NCI-H2029 treated with DMSO at 0.1 percent for 48 hours (cell line): Measurements from ENCODE around the gene NT5C3B.

Experiments
- DNase-seq: peaks from one replicate; lab custom pipeline; 2025; lab: John Stamatoyannopoulos, UW

The NT5C3B gene

GRCh38 chr17:41810659-41811548, 25.1 kb downstream of the NT5C3B start:
- no peak for DNase-seq

DNA sequence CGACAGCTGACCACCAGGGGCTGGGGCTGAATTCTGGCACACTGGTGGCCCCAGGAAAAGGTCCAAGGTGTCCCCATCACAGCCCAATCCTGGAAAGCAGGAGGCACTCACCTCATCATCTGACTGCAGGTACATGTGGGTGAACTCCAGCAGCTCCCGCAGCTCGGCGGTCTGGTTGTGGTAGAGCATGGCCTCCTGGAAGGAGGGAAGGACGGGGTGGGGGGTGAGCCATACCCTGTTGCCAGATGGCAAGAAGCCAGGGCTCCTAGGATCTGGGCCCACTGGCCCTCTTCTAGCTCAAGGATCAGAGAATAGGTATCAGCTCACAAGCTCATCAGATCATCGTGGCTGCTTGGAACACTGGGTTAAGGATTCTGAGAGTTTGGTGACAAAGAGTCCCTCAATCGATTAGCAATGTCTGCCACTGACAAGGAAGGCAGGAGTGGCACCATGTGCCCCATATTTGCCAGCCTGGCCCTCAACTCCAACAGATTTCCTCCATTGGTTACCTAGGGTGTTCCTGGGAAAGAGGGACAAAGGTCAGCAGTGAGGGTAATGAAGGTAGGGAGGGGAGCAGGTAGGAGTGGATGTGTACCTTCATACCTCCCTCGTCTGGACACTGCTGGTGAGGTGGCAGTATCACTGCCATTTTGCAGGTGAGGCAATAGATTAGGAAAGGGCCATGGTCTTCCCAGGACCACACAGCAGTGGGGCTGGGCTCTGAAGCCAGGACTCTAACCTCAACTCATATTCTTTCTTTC, 29.2 kb downstream of the NT5C3B start:
- no peak for DNase-seq

- no peak for DNase-seq
These were observed 32.7 kb downstream of the NT5C3B start for GRCh38 chr17:41803049-41804020.

DNA sequence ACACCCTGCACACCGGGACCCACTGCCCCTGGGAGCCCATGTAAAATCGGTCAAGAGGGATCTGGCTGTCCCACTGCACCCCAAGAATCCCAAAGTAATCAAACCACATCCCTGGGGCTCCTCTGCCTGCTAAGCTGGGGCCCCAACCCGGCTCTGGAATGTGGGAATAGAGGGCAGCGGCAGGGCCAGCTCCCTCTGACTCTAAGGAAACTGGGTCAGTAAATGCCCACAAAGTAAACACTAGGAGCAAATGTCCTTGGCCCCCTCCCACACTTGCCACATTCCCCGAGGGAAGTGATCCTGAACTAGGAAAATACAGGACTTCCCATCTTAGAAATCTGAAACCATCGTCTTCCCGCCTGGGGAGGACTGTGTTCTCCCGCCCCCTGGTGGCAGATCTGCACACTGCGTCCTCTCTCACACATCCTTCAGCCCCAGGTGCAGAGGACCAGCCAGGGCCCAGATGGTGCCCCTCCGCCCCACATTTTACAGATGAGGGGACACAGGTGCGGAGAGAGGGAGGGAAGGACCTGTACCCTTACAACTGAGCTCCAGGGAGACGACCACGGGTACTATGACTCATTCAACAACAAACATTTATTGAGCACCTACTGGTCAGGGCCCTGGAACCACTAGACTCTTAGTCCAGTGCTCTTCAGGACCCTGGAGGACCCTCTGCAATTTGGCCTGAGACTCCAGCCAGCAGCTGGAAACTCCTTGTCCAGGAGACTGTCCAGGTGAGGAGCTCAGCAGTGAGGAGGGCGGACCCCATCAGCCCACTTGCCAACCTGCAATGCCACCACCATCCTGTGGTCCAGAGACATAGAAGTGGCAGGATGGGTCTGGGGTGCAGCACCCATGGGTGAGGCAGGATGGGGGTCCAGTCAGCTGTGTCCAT, 34.4 kb downstream of the NT5C3B start:
- DNase-seq, result peak; percentile 82

DNA sequence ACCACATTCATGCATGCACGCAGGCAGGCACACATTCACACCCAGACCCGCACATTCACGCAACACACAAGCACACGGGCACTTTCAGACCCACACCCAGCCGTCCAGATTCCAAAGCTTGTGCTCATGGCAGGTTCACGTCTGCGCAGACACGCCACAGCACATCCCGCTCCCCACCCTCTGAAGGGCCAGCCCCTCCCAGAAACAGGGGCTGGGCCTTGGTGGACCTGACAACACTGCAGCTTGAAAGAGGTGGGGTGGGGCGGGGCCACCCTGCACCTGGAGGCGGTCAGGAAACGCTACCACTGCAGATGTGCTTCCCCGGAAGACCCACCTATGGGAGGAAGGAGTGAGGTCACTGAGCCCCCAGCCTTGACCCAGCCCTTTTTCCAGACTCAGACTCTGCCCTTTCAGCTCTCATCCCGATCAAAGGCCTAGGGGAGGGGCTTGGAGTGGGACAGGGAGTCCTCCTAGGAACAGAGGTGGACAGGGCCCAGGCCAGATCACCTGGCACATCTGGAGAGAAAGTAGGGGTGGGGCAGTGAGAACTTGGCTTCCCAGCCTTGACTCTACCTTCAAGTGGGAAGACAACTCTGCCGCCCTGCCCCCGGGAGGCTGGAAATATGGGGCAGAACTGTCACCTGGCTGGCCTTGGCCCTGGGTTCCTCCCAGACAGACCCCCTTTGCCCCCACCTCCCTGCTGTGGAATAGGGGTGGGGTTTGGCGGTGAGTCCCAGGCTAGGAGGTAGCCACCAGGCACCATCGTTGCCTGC, 35.2 kb downstream of the NT5C3B start:
- DNase-seq, result no peak

DNA sequence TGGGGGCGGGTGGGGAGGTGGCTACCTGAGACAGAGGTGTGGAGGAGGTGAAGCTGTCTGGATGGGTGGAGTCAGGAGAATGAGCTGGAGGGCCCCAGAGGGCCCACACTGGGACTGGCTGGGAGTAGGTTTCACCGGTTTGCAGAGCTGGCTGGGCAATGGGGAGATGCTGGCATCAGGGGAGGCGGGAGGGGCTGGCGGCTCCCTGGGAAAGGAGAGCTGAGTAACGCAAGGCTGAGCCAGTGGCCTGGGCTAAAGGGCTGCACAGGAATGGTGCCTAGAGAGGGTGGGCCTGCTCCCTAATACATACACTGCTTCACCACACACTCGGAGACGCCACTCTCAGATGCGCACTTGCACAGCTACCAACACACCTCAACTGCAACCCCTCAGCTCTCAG, 36.7 kb downstream of the NT5C3B start:
- no peak for DNase-seq

DNA sequence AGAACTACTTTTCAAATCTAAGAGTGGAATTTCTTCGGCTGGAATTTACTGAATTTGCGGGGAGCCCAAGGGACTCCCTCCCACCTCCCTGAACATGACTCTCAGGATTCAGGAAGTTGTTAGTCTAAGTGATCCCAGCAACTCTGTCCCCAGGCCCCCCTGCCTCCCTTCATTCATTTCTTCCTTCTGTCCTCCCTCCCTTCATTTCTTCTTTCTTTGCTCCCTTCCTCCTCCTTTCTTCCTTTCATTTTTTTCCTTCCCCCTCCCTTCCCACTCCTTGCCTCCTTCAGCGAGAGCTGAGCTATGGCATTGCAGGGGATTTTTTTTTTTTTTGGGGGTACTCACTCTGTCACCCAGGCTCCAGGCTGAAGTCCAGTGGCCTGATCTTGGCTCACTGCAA, 38.7 kb downstream of the NT5C3B start:
- DNase-seq, result no peak

DNA sequence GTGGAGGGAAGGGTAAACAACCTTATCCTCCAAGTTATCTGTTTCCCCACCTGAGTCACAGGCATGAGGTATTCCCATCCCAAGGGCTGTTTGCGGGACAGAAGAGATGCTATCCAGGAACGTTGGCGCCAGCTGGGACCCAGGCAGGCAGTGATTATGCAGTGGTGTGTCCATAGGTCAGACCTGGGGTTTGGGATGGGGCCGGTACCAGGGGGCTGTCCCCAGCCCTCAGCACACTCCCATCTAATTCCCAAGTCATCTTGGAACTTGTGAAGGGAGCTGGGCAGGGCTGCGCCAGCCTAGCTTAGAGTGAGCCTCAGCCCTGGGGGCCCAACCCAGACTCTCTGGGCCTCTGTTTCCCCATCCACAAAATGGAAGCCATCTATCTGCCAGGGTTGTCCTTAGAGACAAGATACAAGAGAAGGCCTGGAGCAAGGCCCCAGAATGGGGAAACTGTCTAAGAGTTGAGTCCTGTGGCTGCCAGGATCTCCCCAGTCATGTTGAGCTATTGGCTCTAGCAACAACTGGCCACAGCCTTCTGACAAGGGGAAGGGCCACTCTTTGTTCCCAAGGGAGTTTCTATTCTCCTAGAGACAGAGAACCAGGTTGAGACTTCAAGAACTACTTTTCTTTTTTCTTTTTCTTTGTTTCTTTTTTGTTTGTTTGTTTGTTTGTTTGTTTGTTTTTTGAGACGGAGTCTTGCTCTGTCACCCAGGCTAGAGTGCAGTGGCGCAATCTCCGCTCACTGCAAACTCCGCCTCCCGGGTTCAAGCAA, 39.7 kb downstream of the NT5C3B start:
- DNase-seq, result no peak

DNA sequence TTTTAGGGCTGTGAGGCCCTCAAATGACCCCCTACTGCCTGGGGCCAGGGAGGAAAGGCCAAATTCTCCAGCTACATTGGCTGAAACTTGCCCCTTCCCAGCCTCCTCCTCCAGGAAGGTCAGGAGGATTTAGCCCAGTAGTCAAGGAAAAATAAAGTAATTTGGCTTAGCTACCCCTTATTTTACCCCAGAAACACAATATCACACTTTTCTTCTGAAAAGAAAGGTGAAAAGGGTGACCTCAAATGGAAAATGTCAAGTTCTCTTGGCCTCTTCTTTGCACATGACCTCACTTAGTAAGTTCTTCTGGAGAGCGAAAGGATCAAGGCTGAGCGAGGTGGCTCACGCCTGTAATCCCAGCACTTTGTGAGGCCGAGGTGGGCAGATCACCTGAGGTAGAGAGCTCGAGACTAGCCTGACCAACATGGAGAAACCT, 41.5 kb downstream of the NT5C3B start:
- DNase-seq, result no peak

DNA sequence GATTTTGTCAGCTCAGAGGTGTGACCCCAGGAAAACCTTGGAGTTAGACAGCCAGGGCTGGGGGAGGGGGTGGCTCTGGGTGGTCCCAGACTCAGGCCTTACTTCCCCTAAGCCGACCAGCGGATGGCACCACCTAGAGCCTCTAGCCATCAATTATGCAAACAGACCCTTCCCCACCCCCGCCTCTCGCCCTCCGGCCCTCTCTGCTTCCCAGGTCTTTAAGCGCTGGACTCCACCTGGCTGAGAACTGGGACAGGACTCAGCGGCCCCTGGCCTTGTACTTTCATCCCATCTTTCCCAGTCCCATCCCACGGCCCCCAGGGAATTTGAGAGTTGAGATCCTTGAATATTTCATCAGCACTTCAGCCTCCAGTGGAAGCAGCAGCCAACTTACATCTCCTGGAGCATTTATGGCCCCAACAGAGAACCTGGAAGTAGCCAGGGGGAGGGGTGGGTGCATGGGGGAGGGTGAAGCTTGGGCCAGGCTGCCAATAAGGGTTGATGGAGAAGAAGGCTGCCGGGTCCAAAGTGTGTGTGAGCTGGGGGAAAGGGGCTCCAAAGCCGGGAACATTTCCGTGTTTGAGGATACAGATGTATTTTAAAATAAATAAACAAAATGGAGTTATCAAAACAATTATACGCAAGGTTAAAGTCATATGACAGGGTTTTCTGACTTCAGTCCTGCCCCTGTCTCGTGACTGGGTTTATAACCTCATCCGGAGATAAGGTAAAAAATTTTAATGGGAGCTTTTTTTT, 42.1 kb downstream of the NT5C3B start:
- DNase-seq, result no peak

- DNase-seq, result no peak
These were observed 42.9 kb downstream of the NT5C3B start for GRCh38 chr17:41792845-41793783.

DNA sequence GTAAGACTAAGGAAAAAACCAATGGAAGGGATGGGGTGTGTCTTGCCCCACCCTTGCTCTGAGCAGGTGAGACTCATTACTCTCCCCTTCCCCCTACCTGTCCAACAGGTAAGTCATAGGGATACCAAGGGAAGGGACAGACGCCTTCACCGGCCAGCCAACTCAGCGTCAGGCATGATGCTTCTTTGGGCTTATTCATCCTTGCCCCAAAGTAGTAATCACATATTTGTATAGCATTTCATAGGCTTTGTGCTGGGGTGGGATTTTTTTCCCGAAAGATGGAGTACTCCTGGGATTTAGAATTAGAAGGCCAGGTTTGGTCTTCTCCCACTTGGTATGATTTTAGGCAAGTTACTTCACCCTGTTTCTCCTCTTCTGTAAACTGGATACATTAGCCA, 49.0 kb downstream of the NT5C3B start:
- no peak for DNase-seq

DNA sequence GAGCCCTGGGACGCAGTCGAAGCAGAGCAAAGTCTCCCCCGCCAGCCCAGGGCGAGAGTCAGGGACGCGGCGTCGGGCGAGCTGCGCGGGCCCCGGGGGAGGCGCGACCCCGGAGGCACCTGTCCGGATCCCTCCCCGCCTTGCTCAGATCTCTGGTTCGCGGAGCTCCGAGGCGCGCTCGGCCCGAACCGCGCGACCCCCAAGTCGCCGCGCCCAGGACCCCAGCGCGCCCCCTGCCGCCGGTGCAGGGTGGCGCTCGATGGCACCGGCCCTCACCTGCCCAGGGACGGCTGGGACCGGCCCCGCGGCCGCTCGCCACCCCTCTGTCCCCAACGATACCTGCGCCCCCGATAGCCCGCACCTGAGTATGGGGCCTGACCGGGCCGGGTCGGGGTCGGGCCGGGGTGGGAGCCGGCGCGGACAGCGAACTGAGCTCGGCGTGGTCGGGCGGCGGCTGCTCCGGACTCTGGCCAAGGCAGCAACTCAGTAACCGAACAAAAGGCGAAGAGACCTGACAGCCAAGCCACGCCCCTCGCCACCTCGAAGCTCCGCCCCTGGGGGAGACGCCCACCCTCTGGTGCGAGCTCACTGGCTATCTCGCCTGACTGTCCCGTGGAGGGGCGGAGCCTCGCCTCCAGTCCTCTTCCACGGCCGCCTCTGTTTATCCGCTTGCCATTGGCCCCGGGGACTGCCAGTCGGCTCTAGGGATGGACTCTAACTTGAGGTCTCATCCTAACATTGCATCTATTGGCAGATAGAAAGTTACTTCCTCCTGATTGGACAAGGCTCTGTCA, 49.6 kb downstream of the NT5C3B start, which contains the start of gene JUP:
TSS of gene JUP (minus strand) at position 485 of the 794 bp plus-strand sequence. CDS start 14,857 bp downstream, outside the sequence.
- DNase-seq, result peak; percentile 98

DNA sequence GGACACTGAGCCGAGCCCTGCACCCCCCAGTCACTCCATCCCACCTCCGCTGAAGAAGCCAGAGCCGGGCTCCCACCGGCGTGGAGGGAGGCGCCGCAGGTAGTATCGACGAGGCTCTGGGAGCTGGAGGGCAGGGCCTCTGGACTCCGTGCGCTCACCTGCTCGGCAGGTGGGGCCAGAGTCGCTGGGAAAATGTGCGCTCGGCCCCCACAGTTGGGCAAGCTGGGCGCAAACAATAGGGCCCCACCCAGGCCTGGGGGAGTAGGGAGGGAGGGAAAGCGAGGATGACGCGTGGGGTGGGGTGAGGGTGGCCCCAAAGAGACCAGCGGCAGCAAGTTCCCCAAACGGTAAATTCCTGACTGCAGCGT, 50.2 kb downstream of the NT5C3B start:
- no peak for DNase-seq

DNA sequence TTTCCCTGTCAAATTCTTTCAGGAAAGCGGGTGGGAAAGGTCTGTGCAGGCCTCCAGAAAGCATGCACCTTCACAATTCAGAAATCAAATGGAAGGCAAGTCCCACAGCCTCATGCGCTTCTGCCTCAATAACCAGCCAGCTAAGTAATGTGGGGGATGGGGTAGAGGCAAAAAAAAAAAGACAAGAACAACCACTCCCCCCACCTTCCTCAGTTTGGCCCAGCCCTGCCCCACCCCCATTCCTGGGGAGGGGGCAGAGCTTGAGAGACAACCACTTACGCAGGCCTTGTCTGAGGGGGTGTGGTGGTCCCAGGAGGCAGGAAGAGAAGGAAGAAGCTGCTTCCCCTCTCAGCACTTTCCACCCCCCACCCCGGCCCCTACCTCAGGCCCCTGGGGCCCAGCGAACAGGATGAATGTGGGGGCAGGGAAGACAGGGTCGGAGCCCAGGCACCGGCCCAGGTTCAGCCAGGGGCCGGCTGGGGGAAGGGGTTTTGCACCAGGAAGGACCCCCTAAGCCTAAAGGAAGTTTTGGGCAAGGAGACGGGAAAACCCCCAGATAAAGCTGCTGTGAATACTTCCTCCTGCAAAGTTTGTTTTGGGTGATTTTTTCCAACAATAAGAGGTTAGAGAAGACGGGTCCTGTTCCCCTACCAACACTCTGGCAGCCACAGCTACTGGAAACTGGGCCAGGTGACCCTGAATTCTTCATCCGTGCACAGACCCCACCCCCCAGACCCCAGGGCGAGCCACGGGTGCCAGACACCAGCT, 50.8 kb downstream of the NT5C3B start:
- no peak for DNase-seq
